DOHH2 (cell line): ENCODE data around the gene DHRS9.

ENCODE experiments used
- H3F3A ChIP-seq: fragments of 200-600 bp; sonication (generic), shearing (Covaris generic); 2 replicates; pipeline ENCODE4 v1.6.0; 2016; ENCODE audit warnings: antibody characterized with exemption, mild to moderate bottlenecking; ENCODE audit not compliant: control insufficient read depth, insufficient read depth
- H3K27ac ChIP-seq: fragments of 200-600 bp; sonication (generic); 2 replicates; pipeline ENCODE4 v1.5.1; 2014; ENCODE audit warnings: low read depth, mild to moderate bottlenecking, low read length, moderate library complexity
- H3K27me3 ChIP-seq: fragments of 200-600 bp; sonication (generic); 2 replicates; pipeline ENCODE4 v1.6.1; 2014; ENCODE audit warnings: mild to moderate bottlenecking, low read length, mixed read lengths; ENCODE audit not compliant: control insufficient read depth
- H3K36me3 ChIP-seq: fragments of 200-600 bp; sonication (generic); 2 replicates; pipeline ENCODE4 v1.6.1; 2014; ENCODE audit warnings: mild to moderate bottlenecking, low read length, moderate library complexity, mixed read lengths; ENCODE audit not compliant: control insufficient read depth
- H3K4me1 ChIP-seq: fragments of 200-600 bp; sonication (generic); 2 replicates; pipeline ENCODE4 v1.6.1; 2014; ENCODE audit warnings: mild to moderate bottlenecking, low read length, mixed read lengths; ENCODE audit not compliant: control insufficient read depth
- H3K4me2 ChIP-seq: fragments of 200-600 bp; sonication (generic); 2 replicates; pipeline ENCODE4 v1.6.0; 2014; ENCODE audit warnings: mild to moderate bottlenecking, low read length, moderate library complexity
- H3K4me3 ChIP-seq: fragments of 200-600 bp; sonication (generic); 2 replicates; pipeline ENCODE4 v1.5.1; 2014; ENCODE audit warnings: mild to moderate bottlenecking, low read length, mixed read lengths
- H3K79me2 ChIP-seq: fragments of 200-600 bp; sonication (generic); 2 replicates; pipeline ENCODE4 v1.6.1; 2014; ENCODE audit warnings: mild to moderate bottlenecking, low read length, mixed read lengths; ENCODE audit not compliant: control insufficient read depth
- H3K9me2 ChIP-seq: fragments of 200-600 bp; sonication (generic); replicated peaks from 2 replicates; pipeline ENCODE4 v1.6.1; 2014; ENCODE audit warnings: mild to moderate bottlenecking, low read length, mixed read lengths; ENCODE audit not compliant: control insufficient read depth
- H3K9me3 ChIP-seq: fragments of 200-600 bp; sonication (generic); 2 replicates; pipeline ENCODE4 v1.6.1; 2014; ENCODE audit warnings: antibody characterized with exemption, low read length, mixed read lengths; ENCODE audit not compliant: control insufficient read depth, insufficient read depth
- H4K20me1 ChIP-seq: fragments of 200-600 bp; sonication (generic); 2 replicates; pipeline ENCODE4 v1.6.0; 2014; ENCODE audit warnings: low read depth, mild to moderate bottlenecking, antibody characterized with exemption, low read length, moderate library complexity; ENCODE audit not compliant: control insufficient read depth, insufficient read depth
- CTCF ChIP-seq: fragments of 200-600 bp; sonication (generic); IDR thresholded peaks from one replicate; pipeline ENCODE4 v1.5.1; 2014; ENCODE audit warnings: antibody characterized with exemption, mild to moderate bottlenecking, low read depth, low read length; ENCODE audit not compliant: poor library complexity, severe bottlenecking
- EZH2phosphoT487 ChIP-seq: fragments of 200-600 bp; sonication (generic); IDR thresholded peaks from 2 replicates; pipeline ENCODE4 v1.6.1; 2017; ENCODE audit warnings: borderline replicate concordance, mild to moderate bottlenecking, antibody characterized with exemption, low read length, moderate library complexity, mixed read lengths

Gene DHRS9

DNA sequence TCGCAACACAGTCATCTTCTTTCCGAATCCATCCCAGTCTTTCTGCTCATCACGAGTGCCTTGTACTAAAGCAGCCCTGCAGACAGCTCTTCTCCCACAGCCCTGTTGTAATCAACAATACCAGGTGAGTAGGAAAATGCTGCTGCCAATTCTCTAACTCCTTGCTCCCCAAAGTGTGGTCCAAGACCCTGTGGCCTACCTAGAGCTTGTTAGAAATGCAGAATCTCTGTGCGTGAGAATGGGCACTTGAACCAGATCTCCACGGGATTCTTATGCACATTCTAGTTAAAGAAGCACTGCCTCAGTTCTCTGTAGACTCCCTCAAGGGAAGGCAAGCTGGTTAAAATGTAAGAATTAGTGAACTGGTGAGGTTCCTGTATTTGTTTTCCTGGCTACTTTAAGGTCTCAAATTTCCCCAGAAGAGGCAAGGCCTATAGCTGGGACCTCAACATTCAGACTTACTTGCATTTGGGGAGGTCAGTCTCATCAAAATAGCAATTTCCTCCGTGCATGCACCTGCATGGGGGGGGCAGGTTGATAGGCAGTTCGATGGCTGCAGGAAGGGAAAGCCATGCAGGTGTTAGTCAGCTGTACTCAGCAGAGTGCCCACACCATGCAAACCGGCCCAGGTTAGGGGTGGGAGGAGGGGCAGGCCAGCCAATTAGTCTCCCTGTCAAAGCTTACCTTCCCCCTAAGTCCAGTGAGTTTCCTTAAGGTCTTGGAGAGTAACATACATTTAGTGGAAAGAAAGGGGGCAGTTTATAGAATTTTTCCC, 70.8 kb downstream of the DHRS9 start:
- Histone ChIP-seq H3K36me3 (no peaks in the 10 kb centered on the region), H3K4me2 (no peak overlapping the region), H3K27ac (no peak overlapping the region), H3K9me2 (no peaks in the 10 kb centered on the region), H3K4me1 (peaks cover 18% of the 10 kb centered on the region), H3K27me3 (no peaks in the 10 kb centered on the region), H3K4me3 (no peak overlapping the region), H4K20me1 (no peaks in the 10 kb centered on the region), H3F3A (no peaks in the 10 kb centered on the region), H3K79me2 (no peaks in the 10 kb centered on the region), H3K9me3 (no peaks in the 10 kb centered on the region)
- TF ChIP-seq CTCF = no peak
- TF ChIP-seq EZH2phosphoT487 = no peak

DNA sequence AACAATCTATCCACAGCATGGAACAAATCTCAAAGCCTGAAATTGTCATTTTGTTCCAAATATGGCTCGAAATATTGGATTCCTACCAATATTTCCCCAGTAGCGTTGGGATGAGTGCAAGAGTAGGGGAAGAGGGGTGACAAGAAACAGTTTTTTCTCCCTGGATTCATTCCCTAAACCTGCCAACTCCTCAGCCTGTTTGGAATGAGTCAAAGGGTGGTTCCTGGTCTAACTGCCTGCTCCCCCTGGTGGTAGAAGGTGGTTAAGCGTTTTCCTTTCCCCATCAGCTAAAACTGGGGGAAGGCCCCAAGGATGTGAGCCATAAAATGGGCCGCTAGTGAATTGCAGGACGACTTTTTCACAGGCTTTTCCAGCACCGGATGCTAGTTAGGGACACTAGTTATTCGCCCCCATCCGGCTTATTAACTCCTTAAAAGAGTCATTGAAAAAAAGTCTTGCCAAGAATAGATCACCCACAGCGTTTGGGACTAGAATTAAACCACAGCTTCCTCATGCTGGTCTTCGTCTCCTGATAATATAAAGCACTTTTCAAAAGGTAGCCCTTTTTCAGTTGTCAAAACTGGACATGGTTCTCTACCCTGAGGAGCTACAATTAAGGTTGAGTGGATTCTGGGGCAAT, 72.5 kb downstream of the DHRS9 start:
- no peaks in the 10 kb centered on the region for H3K79me2 ChIP-seq
- H3K4me3 ChIP-seq = no peak overlapping the region
- H3K4me2 ChIP-seq = no peak overlapping the region
- no peak overlapping the region for H3K27ac ChIP-seq
- no peaks in the 10 kb centered on the region for H3K36me3 ChIP-seq
- H3F3A ChIP-seq = no peaks in the 10 kb centered on the region
- H4K20me1 ChIP-seq = no peaks in the 10 kb centered on the region
- H3K9me2 ChIP-seq = no peaks in the 10 kb centered on the region
- TF ChIP-seq EZH2phosphoT487 (no peak), CTCF (peak; percentile 89)
- H3K9me3 ChIP-seq = no peaks in the 10 kb centered on the region
- no peaks in the 10 kb centered on the region for H3K27me3 ChIP-seq
- H3K4me1 ChIP-seq = peaks cover 18% of the 10 kb centered on the region

- no peaks in the 10 kb centered on the region for H3F3A ChIP-seq
- peaks cover 18% of the 10 kb centered on the region for H3K4me1 ChIP-seq
- H3K36me3 ChIP-seq = no peaks in the 10 kb centered on the region
- H3K4me3 ChIP-seq = no peak overlapping the region
- H3K9me2 ChIP-seq = no peaks in the 10 kb centered on the region
- H3K27ac ChIP-seq = no peak overlapping the region
- H3K4me2 ChIP-seq = no peak overlapping the region
- no peaks in the 10 kb centered on the region for H4K20me1 ChIP-seq
- TF ChIP-seq EZH2phosphoT487 = no peak
- H3K9me3 ChIP-seq = no peaks in the 10 kb centered on the region
- H3K27me3 ChIP-seq = no peaks in the 10 kb centered on the region
- no peaks in the 10 kb centered on the region for H3K79me2 ChIP-seq
Measured at GRCh38 chr2:169143998-169144397, 74.6 kb downstream of the DHRS9 start.
